Measurements from ENCODE around the gene GUCY1A2. TPM values are rescaled to one million over a fixed set of nuclear protein-coding genes. Genes with fewer than 3 reads are reported as not detected.
A peak's percentile ranks its signal among the peaks of the same experiment; 100 is the strongest.
"Not testable (repeated sequence)": the region's sequence is repeated elsewhere in the genome, so short reads cannot be mapped to it uniquely, and the experiment has no call there.

Gene GUCY1A2, protein sequence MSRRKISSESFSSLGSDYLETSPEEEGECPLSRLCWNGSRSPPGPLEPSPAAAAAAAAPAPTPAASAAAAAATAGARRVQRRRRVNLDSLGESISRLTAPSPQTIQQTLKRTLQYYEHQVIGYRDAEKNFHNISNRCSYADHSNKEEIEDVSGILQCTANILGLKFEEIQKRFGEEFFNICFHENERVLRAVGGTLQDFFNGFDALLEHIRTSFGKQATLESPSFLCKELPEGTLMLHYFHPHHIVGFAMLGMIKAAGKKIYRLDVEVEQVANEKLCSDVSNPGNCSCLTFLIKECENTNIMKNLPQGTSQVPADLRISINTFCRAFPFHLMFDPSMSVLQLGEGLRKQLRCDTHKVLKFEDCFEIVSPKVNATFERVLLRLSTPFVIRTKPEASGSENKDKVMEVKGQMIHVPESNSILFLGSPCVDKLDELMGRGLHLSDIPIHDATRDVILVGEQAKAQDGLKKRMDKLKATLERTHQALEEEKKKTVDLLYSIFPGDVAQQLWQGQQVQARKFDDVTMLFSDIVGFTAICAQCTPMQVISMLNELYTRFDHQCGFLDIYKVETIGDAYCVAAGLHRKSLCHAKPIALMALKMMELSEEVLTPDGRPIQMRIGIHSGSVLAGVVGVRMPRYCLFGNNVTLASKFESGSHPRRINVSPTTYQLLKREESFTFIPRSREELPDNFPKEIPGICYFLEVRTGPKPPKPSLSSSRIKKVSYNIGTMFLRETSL
- under 1 TPM; 0.06 to 0.08 TPM for total RNA-seq

DNA sequence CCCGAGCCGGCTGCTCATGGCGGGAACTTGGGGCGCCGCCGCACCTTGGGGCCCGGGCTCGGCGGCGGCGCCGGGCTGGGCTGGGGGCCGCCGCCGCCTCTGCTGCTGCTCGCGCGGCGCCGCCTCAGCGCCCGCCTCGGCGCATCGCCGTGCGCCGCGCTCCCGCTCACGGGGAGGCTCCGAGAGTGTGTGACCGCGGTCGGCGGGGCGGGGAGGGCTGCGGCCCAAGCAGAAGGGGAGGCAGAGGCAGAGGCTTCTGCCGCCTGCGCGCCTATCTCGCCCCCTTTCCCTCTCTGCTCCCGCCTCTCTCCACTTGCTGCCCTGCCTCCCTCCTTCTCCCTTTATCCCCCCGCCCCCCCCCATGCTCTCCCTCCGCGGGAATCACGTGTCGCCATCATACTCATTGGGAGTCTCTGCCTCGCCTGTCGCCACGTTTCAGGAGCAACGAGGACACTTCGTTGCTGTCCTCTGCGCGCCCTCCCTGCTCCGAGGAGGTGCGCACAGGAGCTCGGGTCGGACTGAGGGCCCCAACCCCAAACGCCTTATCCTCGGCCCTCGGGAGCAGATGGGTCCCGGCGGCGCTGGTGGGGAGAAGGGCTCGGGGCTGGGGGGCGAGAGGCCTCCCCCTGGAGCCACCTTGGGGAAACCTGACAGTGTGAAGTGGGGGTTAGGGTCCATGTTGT, at the start of gene GUCY1A2:
Gene GUCY1A2 (minus strand): TSS at position 258 of the 683 bp plus-strand sequence. CDS start 421 bp downstream, outside the sequence.
- Mint-ChIP-seq H3K27ac (no peak within 1 kb of the TSS), H3K4me1 (no peaks in the 10 kb centered on the region), H3K9me3 (peaks cover 3% of the 10 kb centered on the region), H3K27me3 (peaks cover 39% of the 10 kb centered on the region), H3K4me3 (peak within 1 kb of the TSS; percentile 17), H3K36me3 (ENCODE audit: low read depth) (no peaks in the 10 kb centered on the region)
- no peak for ATAC-seq (replicated peaks)

DNA sequence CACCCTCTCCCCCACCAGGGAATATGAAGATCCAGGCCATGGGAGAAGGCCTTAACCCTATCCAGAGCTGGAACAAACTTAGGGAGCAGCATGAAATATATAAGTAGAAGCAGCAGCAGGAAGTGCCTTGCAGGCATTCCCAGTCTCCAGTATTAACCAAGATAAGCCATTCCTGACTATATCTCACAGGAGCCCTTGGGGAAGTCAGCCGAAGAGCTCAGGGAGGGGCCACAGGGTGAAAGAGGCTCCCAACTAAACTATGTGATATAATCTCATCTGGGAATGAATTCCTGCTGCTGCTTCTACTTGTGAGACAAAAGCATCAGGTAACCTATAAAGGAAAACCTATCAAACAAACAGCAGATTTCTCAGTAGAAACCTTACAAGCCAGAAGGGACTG, 36.1 kb upstream of the GUCY1A2 start:
- Mint-ChIP-seq H3K36me3 (ENCODE audit: low read depth) (no peaks in the 10 kb centered on the region), H3K27me3 (no peaks in the 10 kb centered on the region), H3K9me3 (peaks cover 18% of the 10 kb centered on the region), H3K4me1 (no peaks in the 10 kb centered on the region), H3K4me3 (no peak overlapping the region), H3K27ac (no peak overlapping the region)
- ATAC-seq (replicated peaks), result no peak

DNA sequence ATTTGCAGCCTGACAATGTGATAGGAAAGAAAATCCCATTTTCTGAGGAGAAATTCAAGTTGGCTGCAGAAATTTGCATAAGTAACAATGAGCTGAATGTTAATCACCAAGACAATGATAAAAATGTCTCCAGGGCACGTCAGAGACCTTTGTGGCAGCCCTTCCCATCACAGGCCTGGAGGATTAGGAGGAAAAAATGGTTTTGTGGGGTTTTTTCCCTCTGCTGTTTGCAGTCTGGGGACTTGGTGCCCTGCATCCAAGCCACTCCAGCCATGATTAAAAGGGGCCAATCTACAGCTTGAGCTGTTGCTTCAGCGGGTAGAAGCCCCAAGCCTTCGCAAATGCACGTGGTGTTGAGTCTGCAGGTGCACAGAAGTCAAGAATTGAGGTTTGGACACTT, 33.1 kb upstream of the GUCY1A2 start:
- peaks cover 19% of the 10 kb centered on the region for H3K9me3 Mint-ChIP-seq
- H3K36me3 Mint-ChIP-seq (ENCODE audit: low read depth); ATAC-seq (replicated peaks): not testable (repeated sequence)

DNA sequence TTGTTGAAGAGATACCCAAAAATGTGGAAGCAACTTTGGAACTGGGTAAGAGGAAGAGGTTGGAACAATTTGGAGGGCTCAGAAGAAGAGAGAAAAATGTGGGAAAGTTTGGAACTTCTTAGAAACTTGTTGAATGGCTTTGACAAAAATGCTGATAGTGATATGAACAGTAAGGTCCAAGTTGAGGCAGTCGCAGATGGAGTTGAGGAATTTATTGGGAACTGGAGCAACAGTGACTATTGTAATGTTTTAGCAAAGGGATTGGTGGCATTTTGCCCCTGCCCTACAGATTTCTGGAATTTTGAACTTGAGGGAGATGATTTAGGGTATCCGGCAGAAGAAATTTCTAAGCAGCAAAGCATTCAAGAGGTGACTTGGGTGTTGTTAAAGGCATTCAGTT, 32.6 kb upstream of the GUCY1A2 start:
- peaks cover 16% of the 10 kb centered on the region for H3K9me3 Mint-ChIP-seq
- not testable (repeated sequence) for H3K36me3 Mint-ChIP-seq (ENCODE audit: low read depth); H3K27ac Mint-ChIP-seq; ATAC-seq (replicated peaks); H3K4me1 Mint-ChIP-seq; H3K27me3 Mint-ChIP-seq; H3K4me3 Mint-ChIP-seq

More for the DNA sequence above, 33.1 kb upstream of the GUCY1A2 start:
- H3K27me3 Mint-ChIP-seq, H3K27ac Mint-ChIP-seq, H3K4me1 Mint-ChIP-seq, H3K4me3 Mint-ChIP-seq: not testable (repeated sequence)

DNA sequence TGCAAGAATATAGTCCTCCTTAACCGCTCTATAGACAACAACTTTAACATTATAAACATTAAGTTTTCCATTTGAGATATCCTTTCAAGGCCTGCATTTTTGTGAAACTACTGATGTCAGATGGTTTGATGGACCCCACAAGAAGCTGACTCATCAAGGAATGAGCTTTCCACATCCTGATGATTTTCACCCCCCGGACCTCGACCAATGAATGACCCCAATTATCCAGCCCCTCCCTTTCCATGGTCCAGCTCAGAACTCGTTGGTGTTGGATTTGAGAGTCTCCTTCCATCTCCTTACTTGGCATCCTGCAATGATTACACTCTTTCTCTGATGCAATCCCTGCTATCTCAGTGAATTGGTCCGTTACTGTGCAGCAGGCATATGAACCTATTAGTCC, 31.8 kb upstream of the GUCY1A2 start:
- no peak overlapping the region for H3K4me3 Mint-ChIP-seq
- ATAC-seq (replicated peaks), result no peak

DNA sequence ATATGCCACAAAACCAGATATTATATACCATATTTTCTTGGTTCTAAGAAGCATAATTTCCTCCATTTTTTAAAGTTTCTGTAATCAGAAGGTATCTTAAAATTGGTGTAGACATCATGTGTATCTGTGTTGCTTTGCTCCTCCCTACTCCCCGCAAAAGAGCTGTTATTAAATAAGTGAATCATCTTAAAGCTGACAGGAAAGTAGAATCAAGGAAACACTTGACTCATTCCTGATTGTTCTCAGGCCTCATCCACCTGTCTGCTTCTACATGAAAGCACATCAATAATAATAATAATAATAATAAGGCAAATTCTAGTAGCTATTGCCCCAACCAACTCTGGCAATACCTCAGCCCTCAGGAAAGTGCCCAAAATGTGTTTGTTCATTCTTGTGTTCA, 26.2 kb upstream of the GUCY1A2 start:
- H3K27ac Mint-ChIP-seq, result no peak overlapping the region
- H3K4me1 Mint-ChIP-seq, result no peaks in the 10 kb centered on the region
- ATAC-seq (replicated peaks), result no peak
- no peaks in the 10 kb centered on the region for H3K27me3 Mint-ChIP-seq
- H3K36me3 Mint-ChIP-seq (ENCODE audit: low read depth), result no peaks in the 10 kb centered on the region
- peaks cover 14% of the 10 kb centered on the region for H3K9me3 Mint-ChIP-seq
- no peak overlapping the region for H3K4me3 Mint-ChIP-seq

More for the DNA sequence above, 31.8 kb upstream of the GUCY1A2 start:
- Mint-ChIP-seq H3K9me3 (peaks cover 23% of the 10 kb centered on the region), H3K36me3 (ENCODE audit: low read depth) (no peaks in the 10 kb centered on the region), H3K27ac (no peak overlapping the region), H3K27me3 (no peaks in the 10 kb centered on the region), H3K4me1 (no peaks in the 10 kb centered on the region)

DNA sequence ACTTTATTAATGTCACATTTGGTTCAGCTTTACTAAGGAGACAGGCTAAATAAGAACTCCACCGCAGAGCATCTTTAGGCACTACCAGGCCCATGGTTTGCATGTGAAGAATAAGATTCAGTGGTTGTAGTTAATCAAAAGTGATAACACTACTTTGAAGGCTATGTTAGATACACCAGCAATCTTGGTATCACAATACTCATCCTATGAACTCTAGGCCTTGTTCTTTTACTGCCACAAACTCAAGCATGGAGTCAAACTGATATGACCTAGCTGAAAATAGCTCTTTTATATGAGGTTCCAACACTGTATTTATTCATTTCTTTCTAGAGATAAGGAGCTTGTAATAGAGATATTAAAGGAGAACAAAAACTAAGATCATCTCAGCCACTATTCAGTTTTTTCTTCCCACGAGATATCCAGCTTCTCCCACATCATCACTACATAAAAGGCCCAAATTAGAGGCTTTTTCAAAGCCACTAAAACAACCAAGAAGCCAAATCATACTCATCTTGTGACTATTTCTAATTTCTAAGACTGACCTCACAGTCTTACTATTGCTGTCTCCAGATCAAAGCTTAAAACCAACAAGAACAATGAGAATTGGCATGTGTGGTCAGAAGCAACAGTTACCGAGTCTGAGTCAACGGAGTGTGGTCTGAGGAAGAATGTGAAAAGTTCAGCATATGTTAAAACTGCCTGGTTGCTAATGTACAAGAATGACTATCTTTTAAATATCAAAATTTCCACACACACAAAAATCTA, 25.1 kb upstream of the GUCY1A2 start:
- Mint-ChIP-seq H3K4me1 (no peaks in the 10 kb centered on the region), H3K36me3 (ENCODE audit: low read depth) (no peaks in the 10 kb centered on the region), H3K4me3 (no peak overlapping the region), H3K27ac (no peak overlapping the region), H3K9me3 (peaks cover 9% of the 10 kb centered on the region), H3K27me3 (no peaks in the 10 kb centered on the region)
- peak; percentile 64 for ATAC-seq (replicated peaks)

DNA sequence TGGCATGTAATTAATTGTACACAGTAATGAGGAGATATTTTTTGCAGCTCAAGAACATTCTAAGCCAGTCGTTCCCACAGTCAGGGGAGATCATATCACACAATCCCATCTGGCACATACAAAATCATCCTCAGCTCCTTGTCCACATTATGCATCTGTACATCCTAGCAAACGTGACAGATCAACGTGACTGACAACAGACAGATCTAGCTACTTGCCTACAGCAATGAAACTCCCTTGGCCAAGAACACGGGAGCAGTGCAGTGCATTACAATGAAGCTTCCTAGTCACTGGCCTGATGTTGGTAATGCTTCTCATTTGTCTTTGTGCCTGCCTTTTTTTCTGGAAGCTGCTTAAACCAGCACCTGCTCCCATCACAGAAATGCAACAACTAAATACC, 24.5 kb upstream of the GUCY1A2 start:
- Mint-ChIP-seq H3K36me3 (ENCODE audit: low read depth) (no peaks in the 10 kb centered on the region), H3K4me3 (no peak overlapping the region), H3K27ac (no peak overlapping the region), H3K27me3 (no peaks in the 10 kb centered on the region), H3K9me3 (peaks cover 7% of the 10 kb centered on the region), H3K4me1 (no peaks in the 10 kb centered on the region)
- no peak for ATAC-seq (replicated peaks)

DNA sequence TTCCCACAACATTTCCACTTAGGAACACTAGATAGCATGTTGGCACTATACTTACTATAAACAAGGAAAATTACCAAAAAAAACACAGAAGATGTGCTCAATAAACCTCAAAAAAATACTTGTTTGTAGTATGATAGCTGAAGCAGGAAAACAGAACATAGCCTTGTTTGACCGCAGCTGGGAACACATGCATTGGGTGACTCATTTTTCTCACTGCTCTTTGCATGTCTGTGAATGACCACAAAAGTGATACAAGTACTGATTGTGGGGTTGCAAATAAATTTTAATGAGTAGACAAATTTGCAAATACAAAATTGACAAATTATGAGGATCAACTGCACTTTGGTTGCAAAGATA, 22.8 kb upstream of the GUCY1A2 start:
- Mint-ChIP-seq H3K9me3 (peaks cover 7% of the 10 kb centered on the region), H3K36me3 (ENCODE audit: low read depth) (no peaks in the 10 kb centered on the region), H3K27ac (no peak overlapping the region), H3K4me1 (no peaks in the 10 kb centered on the region), H3K4me3 (no peak overlapping the region), H3K27me3 (no peaks in the 10 kb centered on the region)
- no peak for ATAC-seq (replicated peaks)

DNA sequence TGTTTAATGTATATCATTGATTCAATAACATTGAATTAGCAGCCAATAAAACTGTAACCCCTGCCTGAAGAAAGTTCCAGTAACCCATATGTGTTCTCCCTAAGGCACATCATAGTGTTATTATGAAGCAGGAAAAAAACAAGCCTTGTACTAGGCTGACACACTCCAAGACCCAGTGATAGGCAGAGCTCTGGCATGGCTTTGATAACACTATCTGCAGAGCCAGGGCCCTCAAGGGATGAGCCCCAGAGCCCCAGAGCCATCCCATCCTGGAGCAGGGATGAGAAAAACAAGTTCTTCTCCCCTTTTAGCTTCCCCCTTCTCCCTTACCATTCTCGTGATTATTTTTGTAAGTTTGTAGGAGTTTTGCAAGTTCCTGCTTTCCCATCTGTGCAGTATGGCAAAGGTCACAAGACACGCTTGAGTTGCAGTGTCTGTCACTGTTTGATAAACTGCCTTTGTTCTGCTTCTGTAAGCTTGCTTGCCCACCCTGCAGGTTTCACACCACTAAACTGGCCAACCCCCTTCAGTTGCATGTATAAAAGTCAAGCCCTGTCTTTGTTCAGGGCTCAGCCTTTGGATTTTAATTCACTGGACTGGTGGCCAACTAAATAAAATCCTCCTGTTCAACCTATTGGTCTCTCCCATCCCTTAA, 22.3 kb upstream of the GUCY1A2 start:
- Mint-ChIP-seq H3K4me3 (no peak overlapping the region), H3K27ac (no peak overlapping the region), H3K4me1 (no peaks in the 10 kb centered on the region), H3K9me3 (peaks cover 3% of the 10 kb centered on the region), H3K27me3 (no peaks in the 10 kb centered on the region), H3K36me3 (ENCODE audit: low read depth) (no peaks in the 10 kb centered on the region)
- ATAC-seq (replicated peaks), result no peak

DNA sequence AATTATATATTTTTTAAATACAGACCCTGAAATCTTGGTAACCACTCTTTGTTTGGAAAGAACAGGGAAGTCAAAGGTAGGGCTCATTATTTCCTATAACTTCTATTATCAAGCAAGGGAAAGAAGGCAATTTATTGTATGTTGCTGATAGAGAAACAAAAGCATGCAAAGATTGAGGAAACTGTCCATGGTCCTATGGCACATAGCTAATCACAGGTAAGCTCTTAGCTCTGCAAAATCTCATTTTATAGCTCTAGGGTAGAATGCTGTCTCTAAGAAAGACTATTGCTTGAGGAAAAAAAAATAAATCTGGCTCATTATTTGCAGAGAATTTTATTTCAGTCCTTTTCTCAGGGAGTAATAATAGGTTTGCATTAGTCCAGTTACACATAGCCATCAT, 7.4 kb upstream of the GUCY1A2 start:
- Mint-ChIP-seq H3K4me1 (no peaks in the 10 kb centered on the region), H3K36me3 (ENCODE audit: low read depth) (no peaks in the 10 kb centered on the region), H3K27me3 (peaks cover 10% of the 10 kb centered on the region), H3K27ac (no peak overlapping the region), H3K4me3 (no peak overlapping the region), H3K9me3 (peaks cover 7% of the 10 kb centered on the region)
- ATAC-seq (replicated peaks), result no peak

DNA sequence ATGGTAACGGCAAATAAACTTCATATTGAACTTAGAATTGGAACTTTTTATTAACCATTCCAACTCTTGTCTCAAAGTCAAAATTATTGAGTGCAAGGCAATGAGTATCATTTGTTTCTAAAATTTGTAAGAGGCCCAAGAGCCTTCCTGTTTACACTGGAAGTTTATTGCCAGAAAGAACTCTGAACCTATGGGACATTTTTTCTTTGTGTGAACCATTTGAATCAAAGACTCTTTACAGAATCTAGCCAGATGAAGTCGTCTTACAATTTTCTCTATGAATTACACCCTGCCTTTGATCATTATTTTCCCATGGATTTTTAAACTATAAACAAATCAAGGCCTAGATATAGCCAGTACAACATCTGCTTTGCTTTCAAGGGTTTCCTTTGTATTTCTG, 2.3 kb upstream of the GUCY1A2 start:
- peaks cover 38% of the 10 kb centered on the region for H3K27me3 Mint-ChIP-seq
- no peak overlapping the region for H3K4me3 Mint-ChIP-seq
- no peak for ATAC-seq (replicated peaks)
- no peak overlapping the region for H3K27ac Mint-ChIP-seq
- H3K4me1 Mint-ChIP-seq, result no peaks in the 10 kb centered on the region
- H3K36me3 Mint-ChIP-seq (ENCODE audit: low read depth), result no peaks in the 10 kb centered on the region
- H3K9me3 Mint-ChIP-seq, result peaks cover 3% of the 10 kb centered on the region

DNA sequence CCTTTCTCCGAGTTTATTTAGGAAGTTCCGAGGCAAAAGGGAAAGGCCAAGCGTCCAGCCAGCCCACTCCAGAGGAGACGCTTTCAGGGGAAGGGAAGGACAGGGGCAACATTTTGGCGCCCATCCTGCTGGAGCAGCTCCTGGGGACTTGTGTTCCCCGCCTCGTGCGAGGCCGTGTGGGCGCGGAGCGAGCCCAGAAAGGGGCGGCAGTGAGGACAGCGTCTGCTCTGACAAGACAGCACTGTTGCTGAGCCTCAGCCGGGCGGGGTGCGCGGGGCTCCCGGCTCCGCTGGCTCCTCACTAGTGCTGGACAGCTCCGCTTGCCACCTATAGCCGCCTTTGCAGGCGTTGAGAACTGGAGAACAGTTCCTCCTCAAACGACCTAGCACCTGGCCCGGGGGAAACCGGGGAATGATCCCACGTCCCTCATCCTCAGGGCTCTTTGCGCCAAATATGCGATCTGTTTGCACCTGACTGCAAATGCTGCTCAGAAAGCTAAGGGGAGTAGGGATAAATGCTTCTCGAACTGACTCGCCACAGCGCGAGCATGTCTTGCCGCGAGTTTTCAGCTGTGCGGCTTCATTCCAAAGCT, 722 bp upstream of the GUCY1A2 start:
- peaks cover 39% of the 10 kb centered on the region for H3K27me3 Mint-ChIP-seq
- ATAC-seq (replicated peaks), result no peak
- H3K4me1 Mint-ChIP-seq, result no peaks in the 10 kb centered on the region
- no peak overlapping the region for H3K27ac Mint-ChIP-seq
- no peaks in the 10 kb centered on the region for H3K36me3 Mint-ChIP-seq (ENCODE audit: low read depth)
- H3K4me3 Mint-ChIP-seq, result peak overlapping the region; percentile 17
- H3K9me3 Mint-ChIP-seq, result peaks cover 3% of the 10 kb centered on the region

Measured in activated T-helper 17 cell treated with anti-CD3 and anti-CD28 coated beads, Interleukin-2, amount 50 U/mL, for 72 hours (primary cell).